Heart left ventricle (tissue), 16 donors: ENCODE data around the gene PKIB. TPM values are rescaled to one million over a fixed set of nuclear protein-coding genes. Genes with fewer than 3 reads are reported as not detected.

Source experiments
- ATAC-seq, 4 donors: fragments of 200-7000 bp; cut with Tn5 transposase; one replicate each; pipeline ENCODE4 v1.9.1; 2020 to 2022; ENCODE audit warnings: moderate library complexity in 4 of 4, mild to moderate bottlenecking in 3 of 4, moderate number of reproducible peaks in 1 of 4
- DNase-seq, 5 donors: peaks; one replicate each; pipeline ENCODE4 v3.0.0-alpha.2; 2020
- H3K27ac ChIP-seq, 12 donors: fragments of 200-600 bp; sonication (generic) in 4 of 12; one replicate each; pipeline versions ENCODE4 v1.5.0 to v1.8.0; 2016 to 2022; ENCODE audit warnings: mild to moderate bottlenecking in 2 of 12
- H3K27me3 ChIP-seq, 9 donors: fragments of 200-600 bp; sonication (generic) in 2 of 9; one replicate each; pipeline versions ENCODE4 v1.5.1 to v1.8.0; 2016 to 2022; ENCODE audit warnings: mild to moderate bottlenecking in 3 of 9
- H3K36me3 ChIP-seq, 9 donors: fragments of 200-600 bp; sonication (generic) in 2 of 9; one replicate each; pipeline versions ENCODE4 v1.5.0 to v1.8.0; 2018 to 2022; ENCODE audit warnings: mild to moderate bottlenecking in 2 of 9
- H3K4me1 ChIP-seq, 12 donors: fragments of 200-600 bp; sonication (generic) in 4 of 12; one replicate each; pipeline versions ENCODE4 v1.5.0 to v1.8.0; 2016 to 2022; ENCODE audit warnings: mild to moderate bottlenecking in 3 of 12
- H3K4me3 ChIP-seq, 12 donors: fragments of 200-600 bp; sonication (generic) in 4 of 12; one replicate each; pipeline versions ENCODE4 v1.5.0 to v1.8.0; 2017 to 2022; ENCODE audit warnings: mild to moderate bottlenecking in 9 of 12, moderate library complexity in 4 of 12
- H3K9me3 ChIP-seq, 12 donors: fragments of 200-600 bp; sonication (generic) in 4 of 12; one replicate each; pipeline versions ENCODE4 v1.5.0 to v1.8.0; 2016 to 2022; ENCODE audit warnings: mild to moderate bottlenecking in 1 of 12
- POLR2A ChIP-seq, 2 donors: fragments of 450-650 bp; IDR thresholded peaks; one replicate each; pipeline ENCODE4 v1.6.1; 2017; ENCODE audit warnings: antibody characterized with exemption in 2 of 2, mild to moderate bottlenecking in 2 of 2, moderate library complexity in 2 of 2
- WGBS, 4 donors: extraction: QIAGEN DNeasy Blood & Tissue Kit in 2 of 4; methylation state at CpG; one replicate each; pipeline versions ENCODE4 v1.1.5 to v1.1.7; 2013 to 2018; 5-methylcytosine and 5-hydroxymethylcytosine counted together
- intact Hi-C, 10 donors: fragments of 100-400 bp; cut with DNase I; formaldehyde crosslinking; loops; one replicate each; pipeline versions ENCODE4 v1.11.1 to v1.14.2; 2022
- polyA plus RNA-seq, 2 donors: library from polyadenylated mRNA; stranded (reverse); fragments of 200-250 nt; gene quantifications; one replicate each; pipeline ENCODE4 v1.2.3, GENCODE V29; 2013
- total RNA-seq, 9 donors: library from RNA; depleted of rRNA in 2 of 9; stranded (reverse); fragments of >200 nt in 2 of 9; fragmentation: NEBNext Ultra II Directional in 3 of 9; extraction: Animal tissue kit (Norgen Biotek cat#: 25700) in 3 of 9; gene quantifications; one replicate each; pipeline versions ENCODE4 v1.1.0 to v1.2.4, GENCODE V29; 2016 to 2023
- TF ChIP-seq, protein P1 (sequence below), 12 donors: fragments of 200-600 bp; sonication (generic) in 4 of 12; IDR thresholded peaks; one replicate each; pipeline versions ENCODE4 v1.5.0 to v1.8.0; 2018 to 2022; ENCODE audit warnings: antibody characterized with exemption in 12 of 12, mild to moderate bottlenecking in 5 of 12
- donor health status: ischemic (EF 13 %, LVEDD 7.1; RV severe dilation, severe dysfunction).
- donor health status: healthy with polysubstance abuse.
- donor health status: DM: no; HTN: yes; CAD: no.
- donor health status: DM: no; HTN: no; CAD: no.
- donor health status: ischemic (EF 25% LVEDD 6.9; RV normal size, moderate dysfunction).
- donor health status: ischemic (EF 25% LVEDD 5.7; RV mildly dilated, moderate dysfunction).
- donor health status: healthy.
- donor health status: DM: yes; HTN: yes; CAD: no.
- donor health status: ischemic (EF 35%, LVEDD 5.7; RV mildly dilated, moderate dysfunction).
- donor health status: nonischemic (EF 11% LVEDD 7.7; RV severe dilation, severe dysfunction).
- donor health status: DM: yes; HTN: yes; CAD: no.
- donor health status: PGD.
- donor health status: ischemic (EF 29% LVEDD 5.4; RV normal size, mild dysfunction).
- donor health status: nonischemic (EF 23%, LVEDD 6.1; RV moderate dilation, normal function).

PKIB gene
- total and polyA plus RNA-seq, 11 donors, result 0.27 to 0.96 (median 0.50) TPM; not detected in 4

DNA sequence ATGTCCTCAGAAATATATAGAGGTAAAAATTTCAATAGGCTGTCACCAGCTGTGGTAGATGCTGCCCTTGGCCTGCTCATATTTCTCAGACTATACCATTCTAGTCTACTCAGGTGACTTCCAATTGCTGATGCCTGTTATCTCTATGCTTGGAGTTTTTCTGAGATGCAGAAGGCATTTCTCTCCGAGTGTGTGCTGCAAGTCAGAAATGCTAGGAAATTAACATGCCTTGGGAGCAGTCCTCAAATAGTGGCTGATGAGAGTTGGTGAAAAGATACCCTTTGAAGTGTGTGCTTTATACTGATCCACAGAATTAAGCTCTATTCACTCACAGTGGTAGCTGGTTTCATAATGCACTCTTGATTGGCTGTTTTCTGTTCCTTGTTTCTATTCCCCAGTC lies 43.2 kb upstream of the PKIB start:
- Histone ChIP-seq H3K9me3 (peaks cover 0 to 11% (median 1%) of the 10 kb centered on the region in 12 donors), H3K4me1 (no peaks in the 10 kb centered on the region), H3K36me3 (no peaks in the 10 kb centered on the region), H3K4me3 (no peak overlapping the region), H3K27me3 (peaks cover 0 to 6% (median 0%) of the 10 kb centered on the region in 9 donors), H3K27ac (no peak overlapping the region)
- intact Hi-C loops, result no loop called here
- ATAC-seq (no peak), DNase-seq (no peak)
- 46 to 65% (median 52%) methylated on average over 1 of the region's 1 CpG for WGBS, 4 donors
- TF ChIP-seq, protein P1, sequence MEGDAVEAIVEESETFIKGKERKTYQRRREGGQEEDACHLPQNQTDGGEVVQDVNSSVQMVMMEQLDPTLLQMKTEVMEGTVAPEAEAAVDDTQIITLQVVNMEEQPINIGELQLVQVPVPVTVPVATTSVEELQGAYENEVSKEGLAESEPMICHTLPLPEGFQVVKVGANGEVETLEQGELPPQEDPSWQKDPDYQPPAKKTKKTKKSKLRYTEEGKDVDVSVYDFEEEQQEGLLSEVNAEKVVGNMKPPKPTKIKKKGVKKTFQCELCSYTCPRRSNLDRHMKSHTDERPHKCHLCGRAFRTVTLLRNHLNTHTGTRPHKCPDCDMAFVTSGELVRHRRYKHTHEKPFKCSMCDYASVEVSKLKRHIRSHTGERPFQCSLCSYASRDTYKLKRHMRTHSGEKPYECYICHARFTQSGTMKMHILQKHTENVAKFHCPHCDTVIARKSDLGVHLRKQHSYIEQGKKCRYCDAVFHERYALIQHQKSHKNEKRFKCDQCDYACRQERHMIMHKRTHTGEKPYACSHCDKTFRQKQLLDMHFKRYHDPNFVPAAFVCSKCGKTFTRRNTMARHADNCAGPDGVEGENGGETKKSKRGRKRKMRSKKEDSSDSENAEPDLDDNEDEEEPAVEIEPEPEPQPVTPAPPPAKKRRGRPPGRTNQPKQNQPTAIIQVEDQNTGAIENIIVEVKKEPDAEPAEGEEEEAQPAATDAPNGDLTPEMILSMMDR (IDR thresholded peaks at IDR 0.05), result no peak
- no peak for TF ChIP-seq POLR2A (IDR thresholded peaks at IDR 0.05)

DNA sequence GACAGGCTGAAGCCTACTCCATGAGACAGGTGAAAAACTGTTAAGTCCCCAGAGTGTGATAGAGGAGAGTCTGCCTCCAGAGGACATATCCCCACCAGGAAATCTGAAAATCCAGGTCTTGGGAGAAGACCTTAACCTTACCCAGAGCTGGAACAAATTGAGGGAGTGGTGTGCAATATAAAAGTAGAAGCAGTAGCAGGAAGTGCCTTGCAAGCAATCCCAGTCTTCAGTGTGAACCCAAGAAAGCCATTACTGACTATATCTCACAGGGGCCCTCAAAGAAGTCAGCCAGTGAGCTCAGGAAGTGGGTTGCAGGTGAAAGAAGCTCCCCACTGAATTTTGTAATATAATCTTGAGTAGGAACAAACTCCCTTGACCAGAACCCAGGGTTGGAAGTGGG lies 41.9 kb upstream of the PKIB start:
- H3K36me3 ChIP-seq, result no peaks in the 10 kb centered on the region
- ATAC-seq, result no peak
- H3K4me1 ChIP-seq, result no peaks in the 10 kb centered on the region
- H3K4me3 ChIP-seq, result no peak overlapping the region
- peaks cover 0 to 6% (median 0%) of the 10 kb centered on the region in 9 donors for H3K27me3 ChIP-seq
- TF ChIP-seq, protein P1 (IDR thresholded peaks at IDR 0.05), result no peak
- TF ChIP-seq POLR2A (IDR thresholded peaks at IDR 0.05), result no peak
- no peak for DNase-seq
- intact Hi-C loops, result no loop called here
- no peak overlapping the region for H3K27ac ChIP-seq
- H3K9me3 ChIP-seq, result peaks cover 0 to 2% (median 0%) of the 10 kb centered on the region in 12 donors

DNA sequence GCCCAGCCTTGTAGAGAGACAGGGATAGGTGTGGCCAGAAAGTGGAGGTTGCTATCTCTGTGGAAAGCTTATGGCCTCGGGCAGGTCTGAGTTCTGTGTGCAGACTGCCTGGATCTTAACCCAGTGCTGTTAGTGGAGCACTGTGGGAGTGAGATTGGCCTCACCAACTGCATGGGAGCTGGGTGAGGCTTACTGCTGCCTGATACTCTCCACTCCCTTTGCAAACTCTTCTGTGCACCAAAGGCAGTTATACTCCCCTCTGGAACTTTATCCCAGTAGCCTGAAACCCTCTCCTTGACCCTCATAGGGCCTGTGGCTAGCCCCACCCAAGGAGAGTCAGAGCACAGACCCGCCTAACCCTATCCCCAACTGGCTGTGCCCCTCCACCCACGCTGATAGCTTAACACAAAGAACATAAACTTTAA lies 41.4 kb upstream of the PKIB start:
- peaks cover 0 to 3% (median 0%) of the 10 kb centered on the region in 12 donors for H3K9me3 ChIP-seq
- no peaks in the 10 kb centered on the region for H3K36me3 ChIP-seq
- DNase-seq (no peak), ATAC-seq (peak in 1 of 4 donors; percentile 20)
- H3K27me3 ChIP-seq, result peaks cover 0 to 6% (median 0%) of the 10 kb centered on the region in 9 donors
- intact Hi-C loops, result no loop called here
- H3K27ac ChIP-seq, result no peak overlapping the region
- H3K4me1 ChIP-seq, result no peaks in the 10 kb centered on the region
- 52 to 69% (median 55%) methylated on average over 3 of the region's 3 CpGs for WGBS, 4 donors
- no peak overlapping the region for H3K4me3 ChIP-seq
- TF ChIP-seq, protein P1 (IDR thresholded peaks at IDR 0.05), result no peak
- TF ChIP-seq POLR2A (IDR thresholded peaks at IDR 0.05), result no peak

DNA sequence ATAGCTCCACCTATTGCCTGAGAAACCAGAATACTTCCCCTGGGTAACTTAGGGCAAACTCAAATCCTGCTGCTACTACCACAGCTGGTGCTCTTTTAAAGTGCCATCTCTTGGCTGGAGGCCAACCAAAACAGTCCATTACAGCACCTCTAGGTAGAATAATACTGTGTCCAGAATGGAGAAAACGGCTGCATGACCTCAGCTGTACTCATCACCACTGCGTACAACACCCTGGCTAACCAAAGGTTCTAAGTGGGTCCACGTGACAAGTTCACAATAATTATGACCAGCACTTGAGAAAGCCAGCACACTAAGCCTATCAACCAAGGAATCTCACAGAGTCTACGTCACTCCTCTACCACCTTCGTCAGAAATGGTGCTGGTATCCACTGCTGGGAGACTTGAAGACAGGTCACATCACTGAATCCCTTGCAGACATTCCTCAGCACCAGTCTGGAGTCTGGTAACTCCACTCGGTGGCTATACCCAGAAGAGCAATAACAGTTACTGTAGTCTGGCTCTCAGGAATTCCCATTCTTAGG lies 40.9 kb upstream of the PKIB start:
- Histone ChIP-seq H3K4me1 (no peaks in the 10 kb centered on the region), H3K9me3 (peaks cover 0 to 4% (median 0%) of the 10 kb centered on the region in 12 donors), H3K27ac (no peak overlapping the region), H3K27me3 (peaks cover 0 to 6% (median 0%) of the 10 kb centered on the region in 9 donors), H3K4me3 (no peak overlapping the region), H3K36me3 (no peaks in the 10 kb centered on the region)
- no peak for ATAC-seq
- DNase-seq, result no peak
- WGBS, 4 donors, result 61 to 78% (median 64%) methylated on average over 6 of the region's 6 CpGs
- intact Hi-C loops, result no loop called here
- TF ChIP-seq, protein P1 (IDR thresholded peaks at IDR 0.05), result no peak
- TF ChIP-seq POLR2A (IDR thresholded peaks at IDR 0.05), result no peak
